IMR-90 (cell line): ENCODE results near the gene PLXND1. TPM values are rescaled to one million over a fixed set of nuclear protein-coding genes. Genes with fewer than 3 reads are reported as not detected.
A peak's percentile ranks its signal among the peaks of the same experiment; 100 is the strongest.

ENCODE experiments used
- ATAC-seq: fragments of 200-7000 bp; cut with Tn5 transposase; 2 replicates; pipeline ENCODE4 v1.9.1; 2020; ENCODE audit warnings: low read depth, mild to moderate bottlenecking, moderate library complexity
- BruUV-seq: library from RNA; stranded (reverse); fragments of 400-500 nt; replicated peaks from 2 replicates; lab custom pipeline; 2021; lab: Mats Ljungman, UMichigan
- CTCF ChIA-PET: fragments of 300-600 bp; formaldehyde crosslinking; extraction: SDS; loops from one replicate; lab custom pipeline; 2021; ENCODE audit warnings: antibody characterized with exemption; lab: Yijun Ruan, JAX
- POLR2A ChIA-PET: fragments of 300-600 bp; sonication (Branson Sonifier 250); formaldehyde crosslinking; loops from one replicate; lab custom pipeline; 2022; ENCODE audit warnings: antibody characterized with exemption; ENCODE audit not compliant: unreplicated experiment; lab: Charles Lee
- DNase-seq: peaks from one replicate; pipeline ENCODE4 v3.0.0; 2013
- H2AFZ ChIP-seq: replicated peaks from 2 replicates; pipeline ENCODE3; 2013; ENCODE audit warnings: low read length, mild to moderate bottlenecking; ENCODE audit not compliant: poor library complexity
- H2AK5ac ChIP-seq: 2 replicates; pipeline ENCODE4 v1.6.1; 2013; ENCODE audit warnings: low read depth, low read length, inconsistent platforms
- H2AK9ac ChIP-seq: replicated peaks from 2 replicates; pipeline ENCODE3; 2013; ENCODE audit warnings: mild to moderate bottlenecking, low read depth, low read length, moderate library complexity; ENCODE audit not compliant: poor library complexity
- H2BK120ac ChIP-seq: 2 replicates; pipeline ENCODE4 v1.6.1; 2013; ENCODE audit warnings: low read depth, low read length, inconsistent platforms
- H2BK15ac ChIP-seq: 3 replicates; pipeline ENCODE4 v1.6.1; 2013; ENCODE audit warnings: low read depth, low read length, inconsistent platforms
- H2BK20ac ChIP-seq: 2 replicates; pipeline ENCODE4 v1.6.1; 2013; ENCODE audit warnings: low read depth, mild to moderate bottlenecking, inconsistent platforms, low read length, moderate library complexity
- H2BK5ac ChIP-seq: 2 replicates; pipeline ENCODE4 v1.6.1; 2013; ENCODE audit warnings: mild to moderate bottlenecking, low read depth, low read length, inconsistent platforms; ENCODE audit not compliant: poor library complexity, severe bottlenecking
- H3K14ac ChIP-seq: replicated peaks from 2 replicates; pipeline ENCODE4 v1.6.1; 2013; ENCODE audit warnings: low read depth, low read length, inconsistent platforms
- H3K18ac ChIP-seq: 2 replicates; pipeline ENCODE4 v1.6.1; 2013; ENCODE audit warnings: low read depth, low read length, control low read depth
- H3K23ac ChIP-seq: 2 replicates; pipeline ENCODE4 v1.6.1; 2013; ENCODE audit warnings: low read depth, low read length, inconsistent platforms
- H3K27ac ChIP-seq: 2 replicates; pipeline ENCODE4 v1.5.1; 2013; ENCODE audit warnings: mild to moderate bottlenecking, control low read depth, low read length; ENCODE audit not compliant: insufficient read depth
- H3K27me3 ChIP-seq: 2 replicates; pipeline ENCODE4 v1.6.1; 2013; ENCODE audit warnings: low read length; ENCODE audit not compliant: control insufficient read depth, insufficient read depth
- H3K36me3 ChIP-seq: 2 replicates; pipeline ENCODE4 v1.6.1; 2013; ENCODE audit warnings: low read length, mixed read lengths; ENCODE audit not compliant: control insufficient read depth, insufficient read depth
- H3K4ac ChIP-seq: 2 replicates; pipeline ENCODE4 v1.6.1; 2013; ENCODE audit warnings: low read depth, low read length, inconsistent platforms
- H3K4me1 ChIP-seq: 2 replicates; pipeline ENCODE4 v1.6.1; 2013; ENCODE audit warnings: low read length, mixed read lengths; ENCODE audit not compliant: control insufficient read depth, insufficient read depth
- H3K4me2 ChIP-seq: 2 replicates; pipeline ENCODE4 v1.6.1; 2013; ENCODE audit warnings: low read depth, mild to moderate bottlenecking, control low read depth, low read length, moderate library complexity
- H3K4me3 ChIP-seq: 2 replicates; pipeline ENCODE4 v1.5.1; 2013; ENCODE audit warnings: low read depth, mild to moderate bottlenecking, control low read depth, low read length, moderate library complexity; ENCODE audit not compliant: insufficient read depth
- H3K56ac ChIP-seq: 2 replicates; pipeline ENCODE4 v1.6.1; 2013; ENCODE audit warnings: low read length, inconsistent platforms; ENCODE audit not compliant: insufficient read depth; ENCODE audit errors: extremely low read depth
- H3K79me1 ChIP-seq, 2 experiments: 2 replicates each; pipeline ENCODE4 v1.6.1; 2013; ENCODE audit warnings: low read length in 2 of 2, inconsistent platforms in 1 of 2, low read depth in 1 of 2
- H3K9ac ChIP-seq: 2 replicates; pipeline ENCODE4 v1.6.1; 2013; ENCODE audit warnings: low read depth, low read length, control low read depth
- H3K9me1 ChIP-seq: 2 replicates; pipeline ENCODE4 v1.6.1; 2013; ENCODE audit warnings: low read length, inconsistent platforms; ENCODE audit not compliant: insufficient read depth
- H3K9me3 ChIP-seq: 2 replicates; pipeline ENCODE4 v1.6.1; 2013; ENCODE audit warnings: low read length; ENCODE audit not compliant: control insufficient read depth, insufficient read depth
- H4K20me1 ChIP-seq: 2 replicates; pipeline ENCODE4 v1.6.1; 2013; ENCODE audit warnings: low read length, inconsistent platforms; ENCODE audit not compliant: insufficient read depth
- H4K5ac ChIP-seq: 2 replicates; pipeline ENCODE4 v1.6.1; 2013; ENCODE audit warnings: mild to moderate bottlenecking, low read depth, low read length, control low read depth
- H4K8ac ChIP-seq, 2 experiments: 2 replicates each; pipeline ENCODE4 v1.6.1; 2013; ENCODE audit warnings: low read depth in 2 of 2, low read length in 2 of 2, control low read depth in 1 of 2, inconsistent platforms in 1 of 2
- H4K91ac ChIP-seq: 2 replicates; pipeline ENCODE4 v1.6.1; 2013; ENCODE audit warnings: low read depth, low read length, inconsistent platforms; ENCODE audit not compliant: insufficient read depth
- BHLHE40 ChIP-seq: fragments of 150-350 bp; IDR thresholded peaks from 2 replicates; pipeline ENCODE4 v1.6.1; 2016; ENCODE audit warnings: mild to moderate bottlenecking, low read depth, low read length
- CEBPB ChIP-seq: IDR thresholded peaks from 2 replicates; pipeline ENCODE4 v1.6.1; 2012; ENCODE audit warnings: low read depth, low read length, improper control_type of control experiment
- CHD1 ChIP-seq: IDR thresholded peaks from 2 replicates; pipeline ENCODE4 v1.6.1; 2012; ENCODE audit warnings: low read depth, low read length, improper control_type of control experiment
- CTCF ChIP-seq: conservative IDR thresholded peaks from 2 replicates; pipeline ENCODE4 v1.5.1; 2012; ENCODE audit warnings: mild to moderate bottlenecking, low read depth, low read length, improper control_type of control experiment
- ELK1 ChIP-seq: fragments of 150-350 bp; IDR thresholded peaks from 2 replicates; pipeline ENCODE4 v1.6.1; 2016; ENCODE audit warnings: low read depth, mild to moderate bottlenecking, low read length, moderate library complexity, borderline replicate concordance
- FOS ChIP-seq: fragments of 150-350 bp; IDR thresholded peaks from 2 replicates; pipeline ENCODE4 v1.6.1; 2016; ENCODE audit warnings: low read depth, low read length
- MAFK ChIP-seq: IDR thresholded peaks from 2 replicates; pipeline ENCODE4 v1.6.1; 2012; ENCODE audit warnings: low read depth, low read length, improper control_type of control experiment
- MAZ ChIP-seq: IDR thresholded peaks from 2 replicates; pipeline ENCODE4 v1.6.1; 2012; ENCODE audit warnings: low read depth, mild to moderate bottlenecking, low read length, improper control_type of control experiment, moderate library complexity, borderline replicate concordance
- MXI1 ChIP-seq: IDR thresholded peaks from 2 replicates; pipeline ENCODE4 v1.6.1; 2012; ENCODE audit warnings: low read depth, mild to moderate bottlenecking, low read length, moderate library complexity, borderline replicate concordance
- NFE2L2 ChIP-seq: fragments of 150-350 bp; IDR thresholded peaks from 2 replicates; pipeline ENCODE4 v1.6.1; 2016; ENCODE audit warnings: low read depth, mild to moderate bottlenecking, low read length
- POLR2A ChIP-seq: IDR thresholded peaks from 2 replicates; pipeline ENCODE4 v1.6.1; 2012; ENCODE audit warnings: mild to moderate bottlenecking, low read depth, low read length
- RAD21 ChIP-seq: IDR thresholded peaks from 2 replicates; pipeline ENCODE4 v1.6.1; 2012; ENCODE audit warnings: low read length, improper control_type of control experiment
- RCOR1 ChIP-seq: IDR thresholded peaks from 2 replicates; pipeline ENCODE4 v1.6.1; 2012; ENCODE audit warnings: mild to moderate bottlenecking, low read length, improper control_type of control experiment; ENCODE audit not compliant: insufficient replicate concordance
- RFX5 ChIP-seq: IDR thresholded peaks from 2 replicates; pipeline ENCODE4 v1.8.0; 2012; ENCODE audit warnings: low read depth, mild to moderate bottlenecking, low read length, moderate library complexity
- SMC3 ChIP-seq: fragments of 150-350 bp; IDR thresholded peaks from 2 replicates; pipeline ENCODE4 v1.6.1; 2016; ENCODE audit warnings: low read depth, mild to moderate bottlenecking, antibody characterized with exemption, low read length, moderate library complexity
- USF2 ChIP-seq: fragments of 150-350 bp; IDR thresholded peaks from 2 replicates; pipeline ENCODE4 v1.6.1; 2017; ENCODE audit warnings: mild to moderate bottlenecking, antibody characterized with exemption, low read length, low read depth
- WGBS, 2 experiments: methylation state at CpG; one replicate each; pipeline versions ENCODE4 v1.1.5 to v1.1.7; 2013; ENCODE audit warnings: missing lambda C conversion rate in 2 of 2; ENCODE audit not compliant: insufficient read length in 1 of 2; ENCODE audit errors: extremely low coverage in 2 of 2; 5-methylcytosine and 5-hydroxymethylcytosine counted together
- dilution Hi-C: fragments of 300-500 bp; cut with HindIII; formaldehyde crosslinking; loops from one replicate; pipeline ENCODE4 v1.14.3; 2018; ENCODE audit warnings: low sequenced_read_pairs; ENCODE audit not compliant: unreplicated experiment
- in situ Hi-C: fragments of 300-500 bp; cut with MboI; formaldehyde crosslinking; loops from 3 replicates; pipeline ENCODE4 v1.14.3; 2019; ENCODE audit warnings: low sequenced_read_pairs, inconsistent platforms, mixed read lengths
- intact Hi-C: fragments of 100-400 bp; cut with micrococcal nuclease; formaldehyde crosslinking; loops from 2 replicates; pipeline ENCODE4 v1.10.0; 2022
- polyA plus RNA-seq, 3 experiments: library from polyadenylated mRNA; depleted of rRNA; stranded (reverse); fragments of >200 nt; gene quantifications; 2 replicates each; pipeline ENCODE4 v1.2.3, GENCODE V29; 2012; ENCODE audit warnings: low replicate concordance in 1 of 3
- total RNA-seq: library from RNA; depleted of rRNA; stranded (reverse); fragments of >200 nt; gene quantifications from 2 replicates; pipeline ENCODE4 v1.2.3, GENCODE V29; 2012

PLXND1 gene
- total and polyA plus RNA-seq, 2 of the 4 experiments (the other 2 are of a cell fraction), result 19.2 to 67.1 TPM

- 100% methylated on average over 2 of the region's 5 CpGs; no CpG with 5 or more reads in 1 of the 2 experiments for WGBS, 2 experiments
- H2BK5ac ChIP-seq, result no peak overlapping the region
Observed at GRCh38 chr3:129522953-129523352, 83.5 kb downstream of the PLXND1 start.

More at GRCh38 chr3:129522953-129523352, 83.5 kb downstream of the PLXND1 start:
- Histone ChIP-seq H3K14ac (no peak overlapping the region), H4K5ac (no peak overlapping the region), H2AK9ac (peak overlapping the region; percentile 50), H4K20me1 (no peaks in the 10 kb centered on the region), H2BK120ac (no peak overlapping the region), H3K23ac (no peak overlapping the region), H3K4me3 (no peak overlapping the region), H4K91ac (no peak overlapping the region), H3K18ac (no peak overlapping the region), H4K8ac (no peak overlapping the region), H3K9ac (no peak overlapping the region), H3K9me1 (peaks cover under 1% of the 10 kb centered on the region; the same call in 1 of the 2 replicates), H3K4me1 (peaks cover 2% of the 10 kb centered on the region; the same call in 1 of the 2 replicates), H3K27ac (no peak overlapping the region), H3K56ac (no peak overlapping the region), H2BK15ac (no peak overlapping the region), H3K4ac (no peak overlapping the region), H3K36me3 (peaks cover 2% of the 10 kb centered on the region; the same call in 1 of the 2 replicates), H3K79me1 (no peaks in the 10 kb centered on the region), H2BK20ac (no peak overlapping the region), H2AK5ac (no peak overlapping the region), H3K27me3 (no peaks in the 10 kb centered on the region), H3K9me3 (no peaks in the 10 kb centered on the region), H2AFZ (no peak overlapping the region), H3K4me2 (no peak overlapping the region)
- BruUV-seq, result no TSS peak
- dilution Hi-C loops (no loop called here), intact Hi-C loops (no loop called here), in situ Hi-C loops (no loop called here)
- DNase-seq (no peak), ATAC-seq (no peak)
- ChIA-PET POLR2A (no interaction called here), CTCF (no interaction called here)
- no peak for TF ChIP-seq MAZ
- no peak for TF ChIP-seq USF2
- TF ChIP-seq ELK1, result no peak
- TF ChIP-seq POLR2A, result no peak
- TF ChIP-seq FOS, result no peak
- no peak for TF ChIP-seq RAD21
- TF ChIP-seq BHLHE40, result no peak
- no peak for TF ChIP-seq RCOR1
- TF ChIP-seq CTCF, result no peak
- no peak for TF ChIP-seq MAFK
- no peak for TF ChIP-seq NFE2L2
- no peak for TF ChIP-seq RFX5
- no peak for TF ChIP-seq SMC3
- no peak for TF ChIP-seq CHD1
- TF ChIP-seq CEBPB, result no peak
- TF ChIP-seq MXI1, result no peak
